Gastroesophageal sphincter (tissue), 4 donors: Measurements from ENCODE around the gene KCNQ1OT1. TPM values are rescaled to one million over a fixed set of nuclear protein-coding genes. Genes with fewer than 3 reads are reported as not detected.

Source experiments
- ATAC-seq: fragments of 150-250 bp; one replicate; pipeline ENCODE4 v1.9.1; 2016; ENCODE audit warnings: mild to moderate bottlenecking, moderate library complexity
- H3K27ac ChIP-seq, 4 donors: fragments of 200-600 bp; sonication (generic) in 3 of 4; 1 replicate in 3 of 4; 2 replicates in 1 of 4; pipeline ENCODE4 v1.5.1; 2016 to 2019
- H3K27me3 ChIP-seq: fragments of 200-600 bp; sonication (generic); one replicate; pipeline ENCODE4 v1.5.1; 2019
- H3K36me3 ChIP-seq, 2 donors: fragments of 200-600 bp; sonication (generic); one replicate each; pipeline ENCODE4 v1.5.1; 2019; ENCODE audit warnings: control low read depth in 1 of 2
- H3K4me1 ChIP-seq, 3 donors: fragments of 200-600 bp; sonication (generic); 1 replicate in 2 of 3; 2 replicates in 1 of 3; pipeline ENCODE4 v1.5.1; 2016 to 2019; ENCODE audit warnings: control low read depth in 2 of 3
- H3K4me3 ChIP-seq, 2 donors: fragments of 200-600 bp; sonication (generic); one replicate each; pipeline ENCODE4 v1.5.1; 2019; ENCODE audit warnings: mild to moderate bottlenecking in 1 of 2, moderate library complexity in 1 of 2
- H3K9me3 ChIP-seq, 3 donors: fragments of 200-600 bp; sonication (generic); one replicate each; pipeline ENCODE4 v1.5.1; 2017 to 2019; ENCODE audit warnings: control low read depth in 2 of 3
- EP300 ChIP-seq: sonication (generic); formaldehyde crosslinking; IDR thresholded peaks from one replicate; pipeline ENCODE4 v1.6.1; 2017; ENCODE audit warnings: antibody characterized with exemption, mild to moderate bottlenecking
- POLR2A ChIP-seq, 2 donors: fragments of 450-650 bp; IDR thresholded peaks; one replicate each; pipeline ENCODE4 v1.6.1; 2017; ENCODE audit warnings: antibody characterized with exemption in 2 of 2, mild to moderate bottlenecking in 2 of 2, moderate library complexity in 1 of 2
- POLR2AphosphoS5 ChIP-seq: sonication (generic); formaldehyde crosslinking; IDR thresholded peaks from one replicate; pipeline ENCODE4 v1.6.1; 2017; ENCODE audit warnings: antibody characterized with exemption
- WGBS, 2 donors: methylation state at CpG; one replicate each; pipeline ENCODE4 v1.1.5; 2018; ENCODE audit warnings: low coverage in 1 of 2; 5-methylcytosine and 5-hydroxymethylcytosine counted together
- total RNA-seq, 4 donors: library from RNA; depleted of rRNA; stranded (reverse); fragments of >200 nt; gene quantifications; one replicate each; pipeline ENCODE4 v1.1.0, GENCODE V29; 2016
- TF ChIP-seq, protein P1 (sequence below), 4 experiments: fragments of 200-600 bp in 2 of 4; fragments of 450-650 bp in 2 of 4; sonication (generic) in 1 of 4; IDR thresholded peaks; one replicate each; pipeline ENCODE4 v1.5.1; 2017 to 2019; ENCODE audit warnings: antibody characterized with exemption in 4 of 4, mild to moderate bottlenecking in 2 of 4, moderate library complexity in 2 of 4

Gene KCNQ1OT1
- total RNA-seq, 4 donors from 2014 or later = 0.52 to 3.3 (median 1.4) TPM

DNA sequence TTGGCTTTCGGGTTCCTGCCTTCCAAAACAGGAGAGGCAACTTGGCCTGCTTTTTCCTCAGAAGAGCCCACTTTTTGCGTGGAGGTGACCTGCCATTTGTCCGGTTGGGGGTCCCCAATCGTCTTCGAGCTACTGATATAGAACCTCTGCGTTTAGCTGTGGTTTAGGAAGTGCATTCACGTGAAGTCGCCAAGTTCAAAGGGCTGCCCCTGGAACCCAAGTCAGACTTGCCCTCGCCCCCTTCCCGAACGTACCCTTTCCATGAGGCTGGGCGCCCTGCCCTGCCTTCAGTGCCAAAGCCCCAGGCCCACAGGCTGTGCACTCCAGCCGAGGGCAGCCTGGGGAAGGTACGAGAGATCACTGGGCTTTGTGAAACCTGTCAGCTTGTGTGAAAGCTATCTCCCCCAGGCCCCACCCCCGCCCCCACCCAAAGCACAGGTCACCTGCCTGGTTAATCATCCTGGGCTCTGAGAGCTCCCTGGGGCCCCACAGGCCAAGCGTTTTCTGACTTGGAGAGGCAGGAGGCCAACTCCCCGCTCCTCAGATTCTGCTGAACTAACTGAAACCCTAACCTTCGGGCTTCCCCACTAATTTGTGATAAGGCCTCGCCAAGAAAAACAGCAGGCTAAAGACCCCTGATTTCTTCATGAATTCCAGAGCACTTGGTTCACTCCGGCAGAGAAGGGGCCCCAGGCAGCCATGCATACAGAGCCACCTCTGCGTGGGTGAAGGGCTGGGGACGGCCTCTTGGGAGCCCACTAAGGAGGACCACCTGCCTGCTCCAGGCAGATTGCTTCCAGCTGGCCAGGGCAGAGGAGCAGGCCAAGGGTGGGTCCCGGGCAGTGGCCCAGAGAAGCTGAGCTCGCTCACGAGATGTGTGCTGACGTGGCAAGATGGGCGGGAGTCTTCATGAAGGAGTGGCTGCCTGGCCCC is 25.8 kb upstream of the KCNQ1OT1 start:
- peak; percentile 65 for ATAC-seq
- TF ChIP-seq EP300 (no peak), POLR2A (IDR thresholded peaks at IDR 0.05) (no peak), POLR2AphosphoS5 (no peak)
- TF ChIP-seq, protein P1, sequence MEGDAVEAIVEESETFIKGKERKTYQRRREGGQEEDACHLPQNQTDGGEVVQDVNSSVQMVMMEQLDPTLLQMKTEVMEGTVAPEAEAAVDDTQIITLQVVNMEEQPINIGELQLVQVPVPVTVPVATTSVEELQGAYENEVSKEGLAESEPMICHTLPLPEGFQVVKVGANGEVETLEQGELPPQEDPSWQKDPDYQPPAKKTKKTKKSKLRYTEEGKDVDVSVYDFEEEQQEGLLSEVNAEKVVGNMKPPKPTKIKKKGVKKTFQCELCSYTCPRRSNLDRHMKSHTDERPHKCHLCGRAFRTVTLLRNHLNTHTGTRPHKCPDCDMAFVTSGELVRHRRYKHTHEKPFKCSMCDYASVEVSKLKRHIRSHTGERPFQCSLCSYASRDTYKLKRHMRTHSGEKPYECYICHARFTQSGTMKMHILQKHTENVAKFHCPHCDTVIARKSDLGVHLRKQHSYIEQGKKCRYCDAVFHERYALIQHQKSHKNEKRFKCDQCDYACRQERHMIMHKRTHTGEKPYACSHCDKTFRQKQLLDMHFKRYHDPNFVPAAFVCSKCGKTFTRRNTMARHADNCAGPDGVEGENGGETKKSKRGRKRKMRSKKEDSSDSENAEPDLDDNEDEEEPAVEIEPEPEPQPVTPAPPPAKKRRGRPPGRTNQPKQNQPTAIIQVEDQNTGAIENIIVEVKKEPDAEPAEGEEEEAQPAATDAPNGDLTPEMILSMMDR (IDR thresholded peaks at IDR 0.05) = no peak
- H3K27ac ChIP-seq = peak overlapping the region in 1 of 4 donors; percentile 62
- H3K36me3 ChIP-seq = no peaks in the 10 kb centered on the region
- peaks cover 0 to 6% (median 4%) of the 10 kb centered on the region in 3 donors for H3K4me1 ChIP-seq
- WGBS, 2 donors = 83 to 93% methylated on average over 7 to 13 of the region's 27 CpGs
- no peaks in the 10 kb centered on the region for H3K9me3 ChIP-seq
- H3K4me3 ChIP-seq = no peak overlapping the region
- no peaks in the 10 kb centered on the region for H3K27me3 ChIP-seq

DNA sequence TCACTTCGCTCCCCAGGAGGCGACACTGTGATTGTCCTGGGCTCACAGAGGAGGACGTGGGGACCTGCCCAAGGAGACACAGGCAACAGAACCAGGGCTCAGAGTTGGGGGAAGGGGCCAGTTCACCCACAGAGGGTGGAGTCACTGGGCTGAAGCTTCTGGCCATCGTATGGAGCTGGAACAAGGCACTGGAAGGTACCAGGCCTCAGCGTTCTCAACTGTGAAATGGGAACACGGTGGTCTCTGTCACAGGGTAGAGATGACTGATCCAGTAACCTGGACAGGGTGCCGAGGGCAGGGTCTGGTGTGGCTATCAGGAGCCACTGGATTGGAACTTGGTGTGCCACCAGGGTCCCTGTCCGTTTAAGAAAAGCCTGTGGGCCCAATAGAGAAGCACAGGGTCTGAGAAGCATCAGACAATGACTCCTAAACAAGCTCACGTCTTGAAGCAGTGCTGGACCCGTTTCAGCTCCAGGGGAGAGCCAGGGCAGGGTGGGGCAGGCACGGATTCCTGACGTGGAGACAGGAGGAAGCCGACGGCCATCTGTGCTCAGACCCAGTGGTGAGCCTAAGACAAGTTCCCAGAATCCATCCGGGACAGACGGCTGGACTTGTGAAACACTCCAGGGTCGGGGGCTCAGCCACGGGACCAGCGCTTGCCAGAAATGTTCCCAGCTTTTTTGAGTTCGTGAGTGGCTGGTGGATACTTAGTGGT is 25.0 kb upstream of the KCNQ1OT1 start:
- Histone ChIP-seq H3K9me3 (no peaks in the 10 kb centered on the region), H3K4me3 (no peak overlapping the region), H3K27me3 (no peaks in the 10 kb centered on the region), H3K27ac (peak overlapping the region in 1 of 4 donors; percentile 62), H3K4me1 (peaks cover 0 to 4% (median 0%) of the 10 kb centered on the region in 3 donors), H3K36me3 (no peaks in the 10 kb centered on the region)
- WGBS, 2 donors = 50 to 75% methylated on average over 4 to 7 of the region's 20 CpGs
- ATAC-seq = peak; percentile 65
- no peak for TF ChIP-seq EP300
- no peak for TF ChIP-seq POLR2A (IDR thresholded peaks at IDR 0.05)
- no peak for TF ChIP-seq POLR2AphosphoS5
- TF ChIP-seq, protein P1 (IDR thresholded peaks at IDR 0.05) = no peak

DNA sequence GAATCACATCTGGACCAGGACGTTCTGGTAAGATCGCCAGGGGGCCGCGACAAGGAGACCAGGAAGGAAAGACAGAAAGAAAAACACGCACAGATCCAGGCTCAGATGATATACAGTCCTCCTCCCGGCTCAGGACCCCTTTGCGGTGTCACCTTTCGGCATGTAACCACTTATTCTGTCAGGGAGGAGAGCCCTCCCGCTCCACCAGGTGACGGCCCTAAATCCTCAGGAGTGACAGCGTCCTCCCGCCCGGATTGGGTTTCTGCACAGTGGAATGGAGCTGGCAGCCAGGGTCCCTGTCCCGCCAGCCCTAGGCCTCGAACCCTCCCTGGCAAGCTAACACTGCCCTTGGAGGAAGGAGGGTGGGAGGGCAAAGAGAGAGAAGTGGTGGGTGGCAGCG is 24.3 kb upstream of the KCNQ1OT1 start:
- no peak for TF ChIP-seq POLR2AphosphoS5
- H3K27ac ChIP-seq = peak overlapping the region in 1 of 4 donors; percentile 62
- no peaks in the 10 kb centered on the region for H3K36me3 ChIP-seq
- H3K27me3 ChIP-seq = no peaks in the 10 kb centered on the region
- H3K9me3 ChIP-seq = no peaks in the 10 kb centered on the region
- H3K4me1 ChIP-seq = peaks cover 0 to 4% (median 0%) of the 10 kb centered on the region in 3 donors
- ATAC-seq = no peak
- 80 to 87% methylated on average over 3 to 7 of the region's 16 CpGs for WGBS, 2 donors
- no peak overlapping the region for H3K4me3 ChIP-seq

DNA sequence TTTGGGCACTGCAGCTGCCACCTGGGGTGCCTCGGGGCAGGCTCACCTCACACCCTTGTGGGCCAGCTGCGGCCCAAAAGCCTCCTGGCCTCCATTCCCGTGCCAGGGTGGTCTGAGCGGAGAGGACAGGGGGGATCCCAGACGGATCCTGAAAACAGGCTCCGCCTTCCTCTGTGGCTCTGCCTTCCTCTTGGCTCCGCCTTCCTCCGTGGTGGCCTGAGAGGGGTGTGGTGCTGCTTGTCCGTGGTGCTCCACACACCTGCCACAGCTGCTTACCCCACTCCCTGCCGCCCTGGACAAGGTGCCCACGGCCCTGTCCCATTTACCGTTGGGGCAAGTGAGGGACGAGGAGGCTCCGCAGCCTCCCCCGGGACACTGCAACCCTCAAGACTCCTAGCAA is 23.2 kb upstream of the KCNQ1OT1 start:
- Histone ChIP-seq H3K4me3 (no peak overlapping the region), H3K36me3 (no peaks in the 10 kb centered on the region), H3K9me3 (no peaks in the 10 kb centered on the region), H3K4me1 (peaks cover 0 to 4% (median 0%) of the 10 kb centered on the region in 3 donors), H3K27ac (no peak overlapping the region), H3K27me3 (no peaks in the 10 kb centered on the region)
- no CpG with 5 or more reads among the region's 15 CpGs for WGBS, 2 donors
- no peak for ATAC-seq
- TF ChIP-seq POLR2A (IDR thresholded peaks at IDR 0.05) (no peak), POLR2AphosphoS5 (no peak)

DNA sequence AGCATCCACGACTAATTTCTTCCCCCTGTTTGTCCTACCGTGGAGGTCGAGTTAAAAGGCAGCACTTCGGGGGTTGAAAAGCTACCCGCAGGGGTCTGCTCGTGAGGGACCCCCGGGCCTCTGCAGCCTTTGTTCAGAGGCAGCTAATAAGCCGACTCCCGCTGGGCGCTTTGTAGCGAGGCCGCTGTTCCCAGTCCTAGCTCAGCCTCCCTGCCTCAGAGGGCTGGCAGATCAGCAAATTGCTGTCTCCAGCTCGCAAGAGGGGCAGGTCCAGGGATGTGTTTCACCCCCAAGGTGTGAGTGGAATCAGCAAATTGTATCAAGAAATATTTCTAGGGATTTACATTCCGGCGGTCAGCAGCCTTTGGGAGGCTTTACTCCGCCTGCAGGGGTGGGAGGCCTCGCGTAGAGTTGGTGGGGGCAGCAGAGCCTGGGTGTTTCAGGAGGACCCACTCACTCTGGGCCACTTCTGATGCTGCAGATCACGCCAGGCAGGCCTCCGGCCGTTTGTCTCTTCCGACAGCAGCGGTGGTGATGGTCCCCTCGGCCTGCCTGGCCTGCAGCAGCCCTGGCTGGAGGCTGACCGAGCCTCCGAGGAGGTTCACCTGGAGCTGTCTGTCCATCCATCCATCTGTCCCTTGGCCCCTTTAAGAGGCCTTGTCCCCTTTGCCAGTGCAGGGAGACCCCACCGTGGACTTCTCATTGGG is 21.6 kb upstream of the KCNQ1OT1 start:
- no peak for ATAC-seq
- Histone ChIP-seq H3K27me3 (no peaks in the 10 kb centered on the region), H3K4me3 (no peak overlapping the region), H3K9me3 (no peaks in the 10 kb centered on the region), H3K27ac (no peak overlapping the region), H3K36me3 (no peaks in the 10 kb centered on the region), H3K4me1 (peaks cover 0 to 3% (median 0%) of the 10 kb centered on the region in 3 donors)
- TF ChIP-seq POLR2AphosphoS5 (no peak), EP300 (no peak), POLR2A (IDR thresholded peaks at IDR 0.05) (no peak)
- TF ChIP-seq, protein P1 (IDR thresholded peaks at IDR 0.05) = no peak
- 66 to 92% methylated on average over 2 to 3 of the region's 27 CpGs for WGBS, 2 donors
